Cerebellar nuclear complex (tissue), 1 donor: ENCODE measurements around the gene ARHGAP31.
"Not testable (repeated sequence)": the region's sequence is repeated elsewhere in the genome, so short reads cannot be mapped to it uniquely, and the experiment has no call there.

Experiments
- DNase-seq, 2 experiments: peaks; one replicate each; lab custom pipeline; 2025; lab: John Stamatoyannopoulos, UW

ARHGAP31 gene

GRCh38 chr3:119352034-119352609 lies 57.9 kb downstream of the ARHGAP31 start:
- DNase-seq, result no peak

GRCh38 chr3:119352863-119353527 lies 58.8 kb downstream of the ARHGAP31 start:
- no peak for DNase-seq

GRCh38 chr3:119355608-119356007 lies 61.4 kb downstream of the ARHGAP31 start:
- not testable (repeated sequence) for DNase-seq

GRCh38 chr3:119356646-119357045 lies 62.5 kb downstream of the ARHGAP31 start:
- DNase-seq, result no peak

GRCh38 chr3:119357190-119357589 lies 63.0 kb downstream of the ARHGAP31 start:
- no peak for DNase-seq

- DNase-seq, result no peak
These were observed 65.5 kb downstream of the ARHGAP31 start for GRCh38 chr3:119359476-119360326.

GRCh38 chr3:119360736-119361462 lies 66.7 kb downstream of the ARHGAP31 start:
- no peak for DNase-seq

- no peak for DNase-seq
These were observed 67.8 kb downstream of the ARHGAP31 start for GRCh38 chr3:119362010-119362409.

GRCh38 chr3:119362940-119363725 lies 69.0 kb downstream of the ARHGAP31 start:
- no peak for DNase-seq

GRCh38 chr3:119364401-119364800 lies 70.2 kb downstream of the ARHGAP31 start:
- no peak for DNase-seq

GRCh38 chr3:119365418-119365817 lies 71.2 kb downstream of the ARHGAP31 start:
- no peak for DNase-seq

- DNase-seq, result no peak
These were observed 72.8 kb downstream of the ARHGAP31 start for GRCh38 chr3:119367000-119367399.

GRCh38 chr3:119368298-119368697 lies 74.1 kb downstream of the ARHGAP31 start:
- DNase-seq, result no peak

- not testable (repeated sequence) for DNase-seq
These were observed 77.6 kb downstream of the ARHGAP31 start for GRCh38 chr3:119371786-119372185.

GRCh38 chr3:119375106-119375505 lies 80.9 kb downstream of the ARHGAP31 start:
- DNase-seq, result no peak

- no peak for DNase-seq
These were observed 81.3 kb downstream of the ARHGAP31 start for GRCh38 chr3:119375510-119375909.

- no peak for DNase-seq
These were observed 82.6 kb downstream of the ARHGAP31 start for GRCh38 chr3:119376758-119377157.

- no peak for DNase-seq
These were observed 84.1 kb downstream of the ARHGAP31 start for GRCh38 chr3:119378259-119378803.

GRCh38 chr3:119380697-119381096 lies 86.5 kb downstream of the ARHGAP31 start:
- DNase-seq, result no peak

GRCh38 chr3:119382134-119382533 lies 88.0 kb downstream of the ARHGAP31 start:
- DNase-seq, result no peak

- no peak for DNase-seq
These were observed 94.4 kb downstream of the ARHGAP31 start for GRCh38 chr3:119388577-119388976.
